DND-41 (cell line): ENCODE results near the gene TOR1B.

ENCODE experiments used
- ATAC-seq: fragments of 200-7000 bp; cut with Tn5 transposase; 3 replicates; pipeline ENCODE4 v1.9.1; 2021; ENCODE audit warnings: low read depth; ENCODE audit not compliant: insufficient read depth
- DNase-seq: peaks from one replicate; pipeline ENCODE4 v3.0.0-alpha.2; 2020
- H2AFZ ChIP-seq: 2 replicates; pipeline ENCODE4 v1.6.0; 2012; ENCODE audit warnings: low read depth, low read length
- H3K27ac ChIP-seq: 2 replicates; pipeline ENCODE4 v1.5.1; 2012; ENCODE audit warnings: low read length, inconsistent platforms
- H3K27me3 ChIP-seq: fragments of 200-600 bp; sonication (generic); 2 replicates; pipeline ENCODE4 v1.6.0; 2012; ENCODE audit warnings: low read length, mild to moderate bottlenecking, inconsistent platforms; ENCODE audit not compliant: insufficient read depth, poor library complexity
- H3K36me3 ChIP-seq: 2 replicates; pipeline ENCODE4 v1.5.1; 2012; ENCODE audit warnings: low read length, inconsistent platforms; ENCODE audit not compliant: insufficient read depth
- H3K4me1 ChIP-seq: 2 replicates; pipeline ENCODE4 v1.5.1; 2012; ENCODE audit warnings: mild to moderate bottlenecking, low read length; ENCODE audit not compliant: insufficient read depth
- H3K4me2 ChIP-seq: 2 replicates; pipeline ENCODE4 v1.6.0; 2012; ENCODE audit warnings: mild to moderate bottlenecking, moderate library complexity, low read length, inconsistent platforms; ENCODE audit not compliant: insufficient read depth
- H3K4me3 ChIP-seq, 2 experiments: fragments of 200-600 bp in 1 of 2; shearing (Covaris generic) in 1 of 2; 2 replicates each; pipeline ENCODE4 v1.5.1; 2012 to 2016; ENCODE audit warnings: inconsistent platforms in 2 of 2, low read length in 2 of 2, mild to moderate bottlenecking in 2 of 2, low read depth in 1 of 2, moderate library complexity in 1 of 2
- H3K79me2 ChIP-seq: 2 replicates; pipeline ENCODE4 v1.6.0; 2012; ENCODE audit warnings: low read length, inconsistent platforms; ENCODE audit not compliant: insufficient read depth
- H3K9ac ChIP-seq: 2 replicates; pipeline ENCODE4 v1.6.0; 2012; ENCODE audit warnings: low read depth, mild to moderate bottlenecking, inconsistent platforms, low read length, moderate library complexity
- H3K9me3 ChIP-seq: 2 replicates; pipeline ENCODE4 v1.5.1; 2012; ENCODE audit warnings: low read length, moderate library complexity, mild to moderate bottlenecking, inconsistent platforms; ENCODE audit not compliant: insufficient read depth, severe bottlenecking
- H4K20me1 ChIP-seq: 2 replicates; pipeline ENCODE4 v1.6.0; 2012; ENCODE audit warnings: low read length; ENCODE audit not compliant: insufficient read depth
- CTCF ChIP-seq: IDR thresholded peaks from 2 replicates; pipeline ENCODE4 v1.5.1; 2012; ENCODE audit warnings: borderline replicate concordance, low read length, moderate library complexity, mild to moderate bottlenecking; ENCODE audit not compliant: poor library complexity, severe bottlenecking; ENCODE audit errors: extremely low read depth
- EZH2 ChIP-seq: IDR thresholded peaks from 3 replicates; pipeline ENCODE4 v1.6.1; 2012; ENCODE audit warnings: borderline replicate concordance, low read depth, mild to moderate bottlenecking, moderate library complexity, low read length, inconsistent platforms; ENCODE audit not compliant: severe bottlenecking

TOR1B gene

GRCh38 chr9:129803676-129804060, 684 bp downstream of the TOR1B start:
- Histone ChIP-seq H3K4me1 (peaks cover 10% of the 10 kb centered on the region), H3K4me3 (peak overlapping the region; percentile 26 to 76; a peak in 3 of 4 replicates), H3K27me3 (no peaks in the 10 kb centered on the region), H3K79me2 (peaks cover 27% of the 10 kb centered on the region), H3K9ac (peak overlapping the region; percentile 61), H3K4me2 (peak overlapping the region; percentile 97), H4K20me1 (peaks cover 11% of the 10 kb centered on the region; the same call in 1 of the 2 replicates), H3K9me3 (no peaks in the 10 kb centered on the region), H3K36me3 (peaks cover 25% of the 10 kb centered on the region), H2AFZ (0 out of 2 replicates have a peak overlapping the region, but pooled peaks have one; percentile 62), H3K27ac (peak overlapping the region; percentile 70)
- ATAC-seq = 0 out of 3 replicates have a peak, but pooled peaks have one; percentile 2
- TF ChIP-seq EZH2 (no peak), CTCF (no peak)
- DNase-seq = no peak

- H3K4me1 ChIP-seq = peaks cover 10% of the 10 kb centered on the region
- no peak overlapping the region for H3K27ac ChIP-seq
- DNase-seq = no peak
- ATAC-seq = no peak
- no peaks in the 10 kb centered on the region for H3K9me3 ChIP-seq
- H2AFZ ChIP-seq = no peak overlapping the region
- TF ChIP-seq CTCF (no peak), EZH2 (no peak)
- no peak overlapping the region for H3K4me2 ChIP-seq
- peaks cover 49% of the 10 kb centered on the region for H3K36me3 ChIP-seq
- H3K4me3 ChIP-seq = no peak overlapping the region
- H3K27me3 ChIP-seq = no peaks in the 10 kb centered on the region
- H3K79me2 ChIP-seq = peaks cover 33% of the 10 kb centered on the region
- H3K9ac ChIP-seq = no peak overlapping the region
- H4K20me1 ChIP-seq = peaks cover 23% of the 10 kb centered on the region
Observed at GRCh38 chr9:129806061-129806460, 3.1 kb downstream of the TOR1B start.

GRCh38 chr9:129809346-129809745, 6.4 kb downstream of the TOR1B start:
- TF ChIP-seq EZH2 (no peak), CTCF (no peak)
- Histone ChIP-seq H3K4me1 (peaks cover 2% of the 10 kb centered on the region), H3K27me3 (no peaks in the 10 kb centered on the region), H3K36me3 (peaks cover 80% of the 10 kb centered on the region), H3K9ac (no peak overlapping the region), H4K20me1 (peaks cover 29% of the 10 kb centered on the region), H2AFZ (no peak overlapping the region), H3K9me3 (no peaks in the 10 kb centered on the region), H3K27ac (no peak overlapping the region), H3K4me3 (no peak overlapping the region), H3K4me2 (no peak overlapping the region), H3K79me2 (peaks cover 28% of the 10 kb centered on the region)
- ATAC-seq = no peak
- DNase-seq = no peak

- H3K4me2 ChIP-seq = no peak overlapping the region
- H3K36me3 ChIP-seq = peaks cover 86% of the 10 kb centered on the region
- H3K9ac ChIP-seq = no peak overlapping the region
- no peak overlapping the region for H3K27ac ChIP-seq
- ATAC-seq (no peak), DNase-seq (no peak)
- no peak overlapping the region for H3K4me3 ChIP-seq
- H3K4me1 ChIP-seq = no peaks in the 10 kb centered on the region
- TF ChIP-seq EZH2 = no peak
- H4K20me1 ChIP-seq = peaks cover 32% of the 10 kb centered on the region
- no peaks in the 10 kb centered on the region for H3K27me3 ChIP-seq
- peaks cover 24% of the 10 kb centered on the region for H3K79me2 ChIP-seq
- H2AFZ ChIP-seq = no peak overlapping the region
- no peaks in the 10 kb centered on the region for H3K9me3 ChIP-seq
Observed at GRCh38 chr9:129810116-129810515, 7.1 kb downstream of the TOR1B start.
